ENCODE measurements around the gene MCRIP2.

- TF ChIP-seq CTCF (IDR thresholded peaks at IDR 0.05; ENCODE audit: insufficient read depth, low read length) (no peak), REST (IDR thresholded peaks at IDR 0.05; ENCODE audit: insufficient replicate concordance, low read depth) (no peak), POLR2AphosphoS5 (IDR thresholded peaks at IDR 0.05; ENCODE audit: low read depth) (0 out of 2 replicates have a peak, but pooled peaks have one; percentile 7)
Measured at GRCh38 chr16:674214-674881, 32.7 kb downstream of the MCRIP2 start.

All from HL-60 (cell line).